ENCODE results near the gene STARD3.

DNA sequence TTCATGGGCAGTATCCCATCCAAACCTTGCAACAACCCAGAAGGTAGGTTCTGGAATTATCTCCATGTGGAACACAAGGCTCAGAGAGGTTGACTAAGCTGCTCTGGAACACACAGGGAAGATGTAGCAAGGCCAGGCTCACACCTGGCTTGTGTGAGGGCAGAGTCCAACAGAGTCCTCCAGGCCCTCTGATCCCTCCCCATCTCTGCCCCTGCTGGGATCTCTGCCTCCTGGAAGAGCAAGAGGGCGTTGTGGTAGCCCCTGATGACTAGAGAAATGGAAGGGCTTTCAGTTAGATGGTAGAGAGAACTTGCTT is 17.2 kb upstream of the STARD3 start:
- no peak for TF ChIP-seq POLR2A (IDR thresholded peaks at IDR 0.05)
- TF ChIP-seq, protein P1, sequence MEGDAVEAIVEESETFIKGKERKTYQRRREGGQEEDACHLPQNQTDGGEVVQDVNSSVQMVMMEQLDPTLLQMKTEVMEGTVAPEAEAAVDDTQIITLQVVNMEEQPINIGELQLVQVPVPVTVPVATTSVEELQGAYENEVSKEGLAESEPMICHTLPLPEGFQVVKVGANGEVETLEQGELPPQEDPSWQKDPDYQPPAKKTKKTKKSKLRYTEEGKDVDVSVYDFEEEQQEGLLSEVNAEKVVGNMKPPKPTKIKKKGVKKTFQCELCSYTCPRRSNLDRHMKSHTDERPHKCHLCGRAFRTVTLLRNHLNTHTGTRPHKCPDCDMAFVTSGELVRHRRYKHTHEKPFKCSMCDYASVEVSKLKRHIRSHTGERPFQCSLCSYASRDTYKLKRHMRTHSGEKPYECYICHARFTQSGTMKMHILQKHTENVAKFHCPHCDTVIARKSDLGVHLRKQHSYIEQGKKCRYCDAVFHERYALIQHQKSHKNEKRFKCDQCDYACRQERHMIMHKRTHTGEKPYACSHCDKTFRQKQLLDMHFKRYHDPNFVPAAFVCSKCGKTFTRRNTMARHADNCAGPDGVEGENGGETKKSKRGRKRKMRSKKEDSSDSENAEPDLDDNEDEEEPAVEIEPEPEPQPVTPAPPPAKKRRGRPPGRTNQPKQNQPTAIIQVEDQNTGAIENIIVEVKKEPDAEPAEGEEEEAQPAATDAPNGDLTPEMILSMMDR (IDR thresholded peaks at IDR 0.05) = no peak
